Breast epithelium (tissue), 4 donors: ENCODE results near the gene KEAP1. TPM values are rescaled to one million over a fixed set of nuclear protein-coding genes. Genes with fewer than 3 reads are reported as not detected.
A peak's percentile ranks its signal among the peaks of the same experiment; 100 is the strongest.

ENCODE experiments used
- DNase-seq, 2 donors: peaks; one replicate each; pipeline ENCODE4 v3.0.0-alpha.2; 2019; ENCODE audit warnings: low spot score in 2 of 2
- H3K27ac ChIP-seq, 2 donors: fragments of 200-600 bp; sonication (generic) in 1 of 2; one replicate each; pipeline ENCODE4 v1.5.1; 2016 to 2019; ENCODE audit warnings: mild to moderate bottlenecking in 1 of 2
- H3K27me3 ChIP-seq, 2 donors: fragments of 200-600 bp; sonication (generic) in 1 of 2; one replicate each; pipeline versions ENCODE4 v1.5.1 to v1.6.0; 2017 to 2019; ENCODE audit warnings: control low read depth in 1 of 2, mild to moderate bottlenecking in 1 of 2
- H3K36me3 ChIP-seq: fragments of 200-600 bp; one replicate; pipeline ENCODE4 v1.5.1; 2019
- H3K4me1 ChIP-seq, 2 donors: fragments of 200-600 bp; sonication (generic); one replicate each; pipeline ENCODE4 v1.5.1; 2016 to 2019; ENCODE audit warnings: control low read depth in 1 of 2
- H3K4me3 ChIP-seq, 3 donors: fragments of 200-600 bp; sonication (generic); 1 replicate in 2 of 3; 2 replicates in 1 of 3; pipeline ENCODE4 v1.5.1; 2016 to 2019; ENCODE audit warnings: mild to moderate bottlenecking in 3 of 3, moderate library complexity in 2 of 3
- H3K9me3 ChIP-seq, 2 donors: fragments of 200-600 bp; sonication (generic) in 1 of 2; one replicate each; pipeline ENCODE4 v1.5.1; 2016 to 2019; ENCODE audit warnings: control low read depth in 1 of 2
- CTCF ChIP-seq, 3 donors: fragments of 450-650 bp; IDR thresholded peaks; one replicate each; pipeline ENCODE4 v1.5.1; 2016 to 2017; ENCODE audit warnings: antibody characterized with exemption in 3 of 3, mild to moderate bottlenecking in 3 of 3, moderate library complexity in 3 of 3
- POLR2A ChIP-seq: fragments of 450-650 bp; IDR thresholded peaks from one replicate; pipeline ENCODE4 v1.6.1; 2016; ENCODE audit warnings: antibody characterized with exemption, mild to moderate bottlenecking, moderate library complexity
- POLR2AphosphoS5 ChIP-seq, 3 donors: sonication (generic); formaldehyde crosslinking; IDR thresholded peaks; one replicate each; pipeline ENCODE4 v1.6.1; 2017; ENCODE audit warnings: antibody characterized with exemption in 3 of 3
- intact Hi-C: fragments of 100-400 bp; cut with DNase I; formaldehyde crosslinking; loops from one replicate; pipeline ENCODE4 v1.15.1; 2023; ENCODE audit warnings: low total_unique reads
- total RNA-seq, 3 donors: library from RNA; depleted of rRNA; stranded (reverse); fragments of >200 nt; gene quantifications; one replicate each; pipeline ENCODE4 v1.1.0, GENCODE V29; 2016

KEAP1 gene
- total RNA-seq, 3 donors from 2014 or later, result 52.8 to 53.6 (median 53.6) TPM

- TF ChIP-seq POLR2AphosphoS5 (IDR thresholded peaks at IDR 0.05) (peak in 1 of 3 donors; percentile 79), CTCF (IDR thresholded peaks at IDR 0.05) (peak in 1 of 3 donors; percentile 27), POLR2A (peak; percentile 29)
- peak overlapping the region; percentile 82 to 98 (median 87) for H3K4me3 ChIP-seq
- intact Hi-C loops, result no loop called here
- H3K9me3 ChIP-seq, result no peaks in the 10 kb centered on the region
- peak overlapping the region; percentile 95 to 97 for H3K27ac ChIP-seq
- H3K36me3 ChIP-seq, result no peaks in the 10 kb centered on the region
- peak; percentile 76 to 98 for DNase-seq
- no peaks in the 10 kb centered on the region for H3K27me3 ChIP-seq
- H3K4me1 ChIP-seq, result peaks cover 0 to 4% of the 10 kb centered on the region in 2 donors
These were observed 1.1 kb downstream of the KEAP1 start for GRCh38 chr19:10501971-10502523.

GRCh38 chr19:10500247-10500592 lies 2.9 kb downstream of the KEAP1 start:
- Histone ChIP-seq H3K4me3 (no peak overlapping the region), H3K27ac (no peak overlapping the region), H3K9me3 (no peaks in the 10 kb centered on the region), H3K36me3 (no peaks in the 10 kb centered on the region), H3K4me1 (peaks cover 0 to 4% of the 10 kb centered on the region in 2 donors), H3K27me3 (no peaks in the 10 kb centered on the region)
- intact Hi-C loops, result no loop called here
- no peak for TF ChIP-seq CTCF (IDR thresholded peaks at IDR 0.05)
- DNase-seq, result no peak

DNA sequence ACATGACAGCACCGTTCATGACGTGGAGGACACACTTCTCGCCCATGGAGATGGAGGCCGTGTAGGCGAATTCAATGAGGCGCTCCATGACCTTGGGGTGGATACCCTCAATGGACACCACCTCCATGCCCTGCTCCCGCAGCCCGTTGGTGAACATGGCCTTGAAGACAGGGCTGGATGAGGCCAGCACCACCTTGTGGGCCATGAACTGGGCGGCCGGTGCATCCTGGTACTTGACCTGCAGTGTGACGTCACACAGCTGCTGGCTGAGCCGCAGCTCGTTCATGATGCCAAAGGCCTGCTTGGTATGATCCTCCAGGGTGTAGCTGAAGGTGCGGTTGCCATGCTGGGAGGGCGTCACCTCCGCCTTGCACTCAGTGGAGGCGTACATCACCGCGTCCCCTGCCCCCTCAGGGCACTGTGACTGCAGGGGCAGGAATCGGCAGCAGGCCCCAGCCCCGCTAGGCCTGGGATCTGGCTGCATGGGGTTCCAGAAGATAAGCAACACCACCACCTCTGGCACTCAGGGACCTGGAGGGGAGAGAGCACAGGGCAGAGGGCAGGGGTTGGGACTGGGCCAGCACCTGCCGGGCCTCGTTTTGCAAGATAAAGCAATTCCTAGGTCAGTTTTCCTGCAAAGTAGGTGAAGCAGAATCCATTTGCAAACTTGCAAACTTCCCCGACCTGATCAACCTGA lies 3.5 kb downstream of the KEAP1 start:
- Histone ChIP-seq H3K36me3 (no peaks in the 10 kb centered on the region), H3K4me3 (no peak overlapping the region), H3K4me1 (peaks cover 0 to 4% of the 10 kb centered on the region in 2 donors), H3K9me3 (no peaks in the 10 kb centered on the region), H3K27ac (peak overlapping the region in 1 of 2 donors; percentile 23), H3K27me3 (no peaks in the 10 kb centered on the region)
- intact Hi-C loops, result no loop called here
- TF ChIP-seq POLR2AphosphoS5 (IDR thresholded peaks at IDR 0.05), result no peak
- no peak for TF ChIP-seq POLR2A
- TF ChIP-seq CTCF (IDR thresholded peaks at IDR 0.05), result no peak
- no peak for DNase-seq

GRCh38 chr19:10497371-10497770 lies 5.8 kb downstream of the KEAP1 start:
- no peak for DNase-seq
- H3K27ac ChIP-seq, result no peak overlapping the region
- peaks cover 0 to 4% of the 10 kb centered on the region in 2 donors for H3K4me1 ChIP-seq
- TF ChIP-seq CTCF (IDR thresholded peaks at IDR 0.05), result no peak
- TF ChIP-seq POLR2AphosphoS5 (IDR thresholded peaks at IDR 0.05), result no peak
- TF ChIP-seq POLR2A, result no peak
- intact Hi-C loops, result no loop called here
- no peaks in the 10 kb centered on the region for H3K27me3 ChIP-seq
- no peak overlapping the region for H3K4me3 ChIP-seq
- no peaks in the 10 kb centered on the region for H3K9me3 ChIP-seq
- no peaks in the 10 kb centered on the region for H3K36me3 ChIP-seq

DNA sequence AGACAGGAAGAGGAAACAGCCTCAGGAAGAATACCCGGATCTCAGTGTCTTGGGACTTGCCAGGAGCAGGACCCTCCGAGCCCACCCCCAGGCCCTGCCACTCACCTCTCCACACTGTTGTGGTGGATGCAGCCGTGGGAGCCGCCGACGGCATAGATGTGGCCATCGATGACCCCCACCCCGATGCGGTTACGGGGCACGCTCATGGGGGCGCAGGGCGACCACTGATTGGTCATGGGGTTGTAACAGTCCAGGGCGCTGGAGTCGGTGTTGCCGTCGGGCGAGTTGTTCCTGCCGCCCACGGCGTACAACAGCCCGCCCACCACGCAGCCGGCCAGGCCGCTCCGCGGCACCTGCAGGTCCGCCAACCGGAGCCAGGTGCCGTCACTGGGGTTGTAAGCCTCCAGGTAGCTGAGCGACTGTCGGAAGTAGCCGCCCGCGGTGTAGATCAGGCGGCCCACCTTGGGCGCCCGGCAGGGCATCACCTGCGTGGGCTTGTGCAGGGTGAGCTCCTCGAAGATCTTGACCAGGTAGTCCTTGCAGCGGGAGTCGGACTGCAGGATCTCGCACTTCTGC lies 11.6 kb downstream of the KEAP1 start:
- intact Hi-C loops, result no loop called here
- no peak for DNase-seq

More for the DNA sequence above, 11.6 kb downstream of the KEAP1 start:
- no peak overlapping the region for H3K4me3 ChIP-seq
- no peak overlapping the region for H3K27ac ChIP-seq
- H3K27me3 ChIP-seq, result no peaks in the 10 kb centered on the region
- no peaks in the 10 kb centered on the region for H3K9me3 ChIP-seq
- no peaks in the 10 kb centered on the region for H3K4me1 ChIP-seq
- TF ChIP-seq POLR2AphosphoS5 (IDR thresholded peaks at IDR 0.05), result no peak
- TF ChIP-seq CTCF (IDR thresholded peaks at IDR 0.05), result no peak
- TF ChIP-seq POLR2A, result no peak
- peaks cover 4% of the 10 kb centered on the region for H3K36me3 ChIP-seq
